Transverse colon (tissue), 4 donors: ENCODE data around the gene TUNAR.

Experiments
- POLR2A ChIP-seq: fragments of 450-650 bp; IDR thresholded peaks from one replicate; pipeline ENCODE4 v1.6.1; 2016; ENCODE audit warnings: antibody characterized with exemption, mild to moderate bottlenecking, moderate library complexity
- POLR2AphosphoS5 ChIP-seq, 3 donors: sonication (generic); formaldehyde crosslinking; IDR thresholded peaks; one replicate each; pipeline ENCODE4 v1.6.1; 2016; ENCODE audit warnings: antibody characterized with exemption in 3 of 3
- TF ChIP-seq, protein P1 (sequence below), 5 experiments: fragments of 200-600 bp in 3 of 5; fragments of 450-650 bp in 2 of 5; sonication (generic) in 3 of 5; IDR thresholded peaks; 1 replicate in 2 of 5; 2 replicates in 3 of 5; pipeline ENCODE4 v1.5.1; 2016 to 2017; ENCODE audit warnings: antibody characterized with exemption in 5 of 5, inconsistent platforms in 3 of 5, mild to moderate bottlenecking in 2 of 5, moderate library complexity in 1 of 5

DNA sequence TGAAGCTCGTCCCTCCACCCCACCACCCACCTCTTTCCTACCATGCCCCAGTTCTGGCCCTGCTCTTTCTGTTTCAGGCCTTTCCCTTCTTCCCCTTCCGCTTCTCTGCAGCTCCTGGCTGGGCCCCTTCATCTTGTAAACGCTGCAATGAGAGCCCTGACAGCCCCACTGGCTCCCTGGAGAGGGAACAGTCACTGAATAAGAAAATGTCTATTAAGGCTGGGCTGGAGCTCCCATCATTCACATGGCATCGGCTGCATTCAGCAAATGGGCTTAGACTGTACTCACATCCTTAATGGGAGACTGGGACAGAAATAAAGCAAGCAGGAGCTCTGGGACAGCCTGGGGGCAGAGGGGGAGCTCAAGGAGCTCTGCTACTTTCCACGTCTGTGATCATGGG, 45.2 kb upstream of the TUNAR start:
- TF ChIP-seq POLR2A (no peak), POLR2AphosphoS5 (IDR thresholded peaks at IDR 0.05) (no peak)
- TF ChIP-seq, protein P1, sequence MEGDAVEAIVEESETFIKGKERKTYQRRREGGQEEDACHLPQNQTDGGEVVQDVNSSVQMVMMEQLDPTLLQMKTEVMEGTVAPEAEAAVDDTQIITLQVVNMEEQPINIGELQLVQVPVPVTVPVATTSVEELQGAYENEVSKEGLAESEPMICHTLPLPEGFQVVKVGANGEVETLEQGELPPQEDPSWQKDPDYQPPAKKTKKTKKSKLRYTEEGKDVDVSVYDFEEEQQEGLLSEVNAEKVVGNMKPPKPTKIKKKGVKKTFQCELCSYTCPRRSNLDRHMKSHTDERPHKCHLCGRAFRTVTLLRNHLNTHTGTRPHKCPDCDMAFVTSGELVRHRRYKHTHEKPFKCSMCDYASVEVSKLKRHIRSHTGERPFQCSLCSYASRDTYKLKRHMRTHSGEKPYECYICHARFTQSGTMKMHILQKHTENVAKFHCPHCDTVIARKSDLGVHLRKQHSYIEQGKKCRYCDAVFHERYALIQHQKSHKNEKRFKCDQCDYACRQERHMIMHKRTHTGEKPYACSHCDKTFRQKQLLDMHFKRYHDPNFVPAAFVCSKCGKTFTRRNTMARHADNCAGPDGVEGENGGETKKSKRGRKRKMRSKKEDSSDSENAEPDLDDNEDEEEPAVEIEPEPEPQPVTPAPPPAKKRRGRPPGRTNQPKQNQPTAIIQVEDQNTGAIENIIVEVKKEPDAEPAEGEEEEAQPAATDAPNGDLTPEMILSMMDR (IDR thresholded peaks at IDR 0.05), result no peak
